HG03442 (cell line): ENCODE results near the gene ESPN.
"Not testable (repeated sequence)": the region's sequence is repeated elsewhere in the genome, so short reads cannot be mapped to it uniquely, and the experiment has no call there.

Experiments used
- ATAC-seq: cut with Tn5 transposase; IDR thresholded peaks from one replicate; pipeline ENCODE4 v1.9.1; 2021; ENCODE audit warnings: mild to moderate bottlenecking, moderate library complexity; ENCODE audit not compliant: unreplicated experiment

ESPN gene

DNA sequence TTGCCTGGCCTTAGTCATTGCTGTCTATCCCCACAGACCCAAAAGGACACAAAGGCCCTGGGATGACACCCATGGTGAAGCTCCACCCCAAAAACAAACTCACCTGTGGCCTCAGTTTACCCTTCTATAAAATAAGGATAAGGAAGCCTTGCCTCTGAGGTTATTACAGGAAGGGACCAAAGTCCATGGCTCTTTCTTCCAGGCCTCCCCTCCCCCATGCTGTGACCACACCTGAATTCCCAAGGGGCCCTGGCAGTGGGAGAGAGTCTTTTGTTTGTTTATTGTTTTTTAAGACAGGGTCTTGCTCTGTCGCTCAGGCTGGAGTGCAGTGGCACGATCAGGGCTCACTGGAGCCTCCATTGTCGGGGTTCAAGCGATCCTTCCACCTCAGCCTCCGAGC is 51.9 kb downstream of the ESPN start:
- no peak for ATAC-seq

DNA sequence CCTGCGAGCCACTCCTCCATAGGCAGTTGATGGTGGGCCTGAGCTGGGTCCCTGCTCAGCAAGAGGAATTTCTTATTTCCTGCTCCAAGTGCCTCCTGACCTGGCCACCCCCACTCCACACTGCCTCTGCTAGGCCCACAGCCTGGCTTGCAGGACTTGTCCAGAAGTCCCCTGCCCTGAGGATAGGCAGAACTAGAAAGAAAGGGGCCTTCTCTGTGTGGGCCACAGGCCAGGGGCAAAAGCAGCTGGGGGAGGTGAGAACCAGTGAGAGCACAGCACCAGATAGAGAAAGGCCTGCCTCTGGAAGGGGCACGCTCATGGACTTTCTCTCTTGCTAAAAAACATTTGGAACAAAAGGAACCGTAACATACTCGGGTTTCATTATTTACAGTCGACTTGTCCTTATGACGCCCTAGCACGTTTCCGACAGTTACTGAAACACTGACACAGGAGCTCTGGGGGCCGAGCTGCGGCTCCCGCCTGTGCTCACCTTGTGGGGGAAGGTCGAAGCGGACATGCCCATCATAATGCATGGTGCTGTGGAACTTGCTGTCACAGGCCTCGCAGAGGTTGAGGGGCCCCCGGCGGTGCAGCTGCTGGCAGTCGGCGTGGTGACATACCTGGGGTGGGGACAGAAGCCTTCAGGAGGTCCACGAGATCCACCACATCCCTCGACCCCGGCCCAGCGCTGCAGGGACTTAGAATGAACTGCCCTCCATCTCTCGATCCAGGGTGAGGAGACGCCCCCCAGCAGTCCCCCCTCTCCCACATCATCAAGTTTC is 52.7 kb downstream of the ESPN start:
- ATAC-seq, result no peak

DNA sequence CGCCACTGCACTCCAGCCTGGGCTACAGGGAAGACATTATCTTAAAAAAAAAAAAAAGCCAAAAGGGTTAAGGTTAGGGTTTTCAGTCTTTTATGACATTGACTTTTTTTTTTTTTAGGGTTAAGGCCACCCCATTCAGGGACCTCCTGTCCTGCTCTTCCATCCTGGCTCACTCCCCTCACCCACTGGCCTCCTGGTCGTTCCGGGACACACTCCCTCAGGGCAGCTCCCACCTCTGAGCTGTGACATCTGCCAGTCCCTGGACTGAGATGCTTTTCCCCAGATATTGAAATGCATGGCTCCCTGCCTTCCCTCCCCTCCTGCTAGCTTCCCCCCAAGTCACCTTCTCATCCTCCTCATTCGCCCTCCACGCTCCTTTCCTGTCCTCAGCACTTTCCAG is 57.2 kb downstream of the ESPN start:
- no peak for ATAC-seq

DNA sequence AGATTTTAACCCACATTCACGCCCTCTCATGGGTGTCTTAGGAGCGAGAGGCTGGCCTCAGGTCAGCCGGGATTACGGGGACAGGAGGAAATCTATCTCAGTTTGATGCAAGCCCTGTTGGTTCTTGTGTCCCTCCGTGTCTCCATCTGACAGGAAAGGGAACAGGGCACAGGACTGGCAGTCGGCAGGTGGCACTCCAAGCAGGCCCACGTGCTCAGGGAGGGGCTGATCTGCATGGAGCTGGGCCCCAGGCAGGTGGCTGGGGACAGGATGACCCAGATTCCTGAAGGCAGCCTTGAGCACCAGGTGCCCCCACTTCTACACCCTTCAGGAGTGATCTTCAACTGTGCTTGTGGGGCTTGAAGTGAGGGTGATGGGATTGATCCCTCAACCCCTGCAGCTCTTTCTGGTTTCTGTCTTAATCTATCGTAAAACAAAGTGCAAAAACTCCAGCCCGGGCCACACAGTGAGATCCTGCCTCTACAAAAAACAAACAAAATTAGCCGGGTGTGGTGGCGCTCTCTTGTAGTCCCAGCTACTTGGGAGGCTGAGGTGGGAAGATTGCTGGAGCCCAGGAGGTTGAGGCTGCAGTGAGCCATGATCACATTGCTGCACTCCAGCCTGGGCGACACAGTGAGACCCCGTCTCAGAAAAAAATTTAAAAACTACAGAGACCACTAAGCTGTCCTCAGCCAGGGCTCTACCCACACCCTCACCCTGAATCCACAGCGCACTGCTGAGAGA is 58.6 kb downstream of the ESPN start:
- ATAC-seq, result no peak

DNA sequence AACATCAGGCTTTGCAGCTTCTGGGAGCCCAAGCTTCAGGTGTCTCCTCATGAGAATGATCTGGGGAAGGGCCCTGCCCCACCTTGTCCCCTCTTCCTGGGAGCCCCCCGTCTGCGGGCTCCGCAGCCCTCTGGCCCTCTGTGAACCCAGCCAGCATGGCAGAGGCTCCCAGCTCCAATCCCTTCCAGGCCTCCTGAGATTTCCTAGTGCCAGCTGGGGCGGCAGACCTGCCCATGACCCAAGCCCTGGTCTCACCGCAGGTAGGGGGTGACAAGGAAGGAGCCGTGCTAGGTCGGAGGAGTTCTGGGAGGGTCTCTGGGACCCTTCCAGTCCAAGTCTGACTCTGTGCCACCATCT is 59.2 kb downstream of the ESPN start:
- no peak for ATAC-seq

DNA sequence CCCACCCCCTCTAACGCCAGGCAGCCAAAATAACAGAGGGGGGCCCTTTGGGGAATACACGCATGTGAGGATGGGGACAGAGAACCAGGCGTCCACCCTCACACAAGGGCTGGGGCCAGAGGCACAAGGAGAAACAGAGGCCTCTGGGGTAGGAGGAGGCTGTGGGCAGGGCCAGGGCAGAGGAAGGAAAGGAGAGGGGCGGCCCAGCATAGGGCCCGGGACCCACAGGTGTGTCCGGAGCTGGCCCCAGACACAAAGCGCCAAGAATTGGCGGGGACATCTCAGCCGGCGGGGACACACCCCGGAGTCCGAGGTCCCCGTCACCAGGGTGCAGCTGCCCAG is 60.2 kb downstream of the ESPN start:
- no peak for ATAC-seq

DNA sequence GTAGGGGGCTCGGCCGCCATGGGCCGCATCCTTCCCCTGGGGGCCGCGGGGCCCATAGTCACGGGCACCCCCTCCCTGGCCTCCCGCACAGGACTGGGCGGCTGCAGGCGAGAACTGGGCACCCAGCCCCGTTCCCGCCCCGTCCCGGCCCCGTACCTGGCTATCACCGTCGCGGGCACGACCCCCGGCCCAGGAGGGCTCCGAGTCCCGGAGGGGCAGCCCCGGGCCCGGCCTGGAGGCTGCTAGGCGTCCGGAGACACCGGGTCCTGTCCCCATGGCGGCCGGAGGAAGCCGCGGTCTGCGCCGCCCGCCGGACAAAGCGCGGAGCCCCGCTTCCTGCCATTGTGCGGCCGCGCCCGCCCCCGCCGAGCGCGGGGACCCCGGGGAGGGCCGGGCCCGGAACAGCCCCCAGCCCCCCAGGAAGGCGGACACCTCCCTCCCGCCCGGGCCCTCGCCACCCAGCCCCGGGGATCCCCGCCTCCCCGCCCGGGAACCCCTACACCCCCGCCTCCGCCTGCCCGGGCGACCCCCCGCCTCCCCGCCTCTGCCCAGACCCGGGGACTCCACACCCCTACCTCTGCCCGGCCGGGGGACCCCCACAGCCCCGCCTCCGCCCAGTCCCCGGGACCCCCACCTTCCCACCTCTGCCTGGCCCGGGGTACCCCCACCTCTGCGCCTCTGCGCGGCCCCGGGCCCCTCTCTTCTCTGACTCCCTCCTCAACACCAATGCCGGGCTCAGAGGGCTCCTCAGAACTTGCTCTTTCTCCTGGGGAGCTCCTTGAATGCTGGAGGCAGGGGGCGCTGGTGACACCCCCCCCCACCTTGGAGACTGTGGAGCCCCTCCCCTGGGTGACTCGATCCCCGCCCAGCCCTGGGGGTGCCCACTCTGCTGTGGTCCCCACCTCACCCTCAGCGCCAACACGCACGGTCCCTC is 60.9 kb downstream of the ESPN start:
- no peak for ATAC-seq

DNA sequence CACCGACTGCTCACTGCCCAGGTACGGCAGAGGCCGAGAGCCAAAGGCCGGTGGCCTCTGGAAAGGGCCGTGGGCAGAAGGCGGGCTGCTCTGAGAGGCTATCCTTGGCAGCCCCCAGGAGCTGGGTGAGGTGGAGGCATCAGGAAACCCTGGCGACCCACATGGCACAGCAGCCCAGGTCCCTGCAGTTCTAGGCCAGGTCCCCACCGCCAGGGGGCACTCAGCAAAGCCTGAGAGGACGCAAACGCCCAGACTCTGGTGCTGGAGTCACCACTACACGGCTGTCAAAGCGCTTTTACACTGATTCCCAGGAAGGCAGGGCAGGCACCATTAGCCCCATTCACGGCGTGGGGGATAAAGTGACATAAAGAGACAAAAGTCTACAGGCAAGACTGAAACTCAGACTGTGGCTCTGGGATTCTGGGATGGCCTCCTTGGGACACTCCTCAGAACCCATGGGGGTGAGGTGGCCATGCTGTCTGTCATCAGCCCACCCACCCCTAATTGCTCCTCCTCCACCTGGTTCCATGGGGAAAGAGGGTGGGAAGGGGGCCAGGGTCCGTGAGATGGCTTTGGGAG is 61.9 kb downstream of the ESPN start:
- ATAC-seq, result no peak

DNA sequence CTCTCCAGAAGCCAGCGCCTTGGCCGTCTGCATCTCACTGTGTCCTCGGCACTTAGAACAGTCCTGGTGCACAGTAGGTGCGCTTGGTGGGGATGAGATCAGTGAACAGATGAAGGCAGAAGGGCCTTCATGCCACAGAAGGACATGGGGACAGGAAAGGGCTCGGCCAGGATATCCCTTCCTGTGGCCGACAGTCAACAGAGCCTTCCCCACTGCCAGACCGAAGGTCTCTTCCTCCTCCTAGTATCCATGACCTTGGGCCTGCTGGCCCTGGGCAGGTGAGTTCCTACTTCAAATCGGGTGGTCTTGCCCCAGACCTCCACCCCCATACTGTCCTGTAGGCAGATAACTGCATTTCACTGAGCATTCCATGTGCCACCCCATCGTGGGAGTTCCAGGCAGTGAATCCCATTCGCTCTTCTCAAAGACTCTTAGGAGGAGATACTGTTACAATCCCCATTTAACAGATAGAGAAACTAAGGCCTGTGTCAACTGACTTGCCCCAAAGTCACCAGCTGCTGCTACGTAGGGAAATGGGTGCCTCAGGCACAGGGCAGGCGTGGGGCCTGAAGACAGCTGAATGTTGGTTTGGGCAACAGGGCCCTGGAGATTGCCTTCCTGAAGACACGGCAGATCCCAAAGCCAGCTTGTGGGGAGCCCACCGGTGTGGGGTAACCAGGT is 63.4 kb downstream of the ESPN start:
- ATAC-seq, result no peak

DNA sequence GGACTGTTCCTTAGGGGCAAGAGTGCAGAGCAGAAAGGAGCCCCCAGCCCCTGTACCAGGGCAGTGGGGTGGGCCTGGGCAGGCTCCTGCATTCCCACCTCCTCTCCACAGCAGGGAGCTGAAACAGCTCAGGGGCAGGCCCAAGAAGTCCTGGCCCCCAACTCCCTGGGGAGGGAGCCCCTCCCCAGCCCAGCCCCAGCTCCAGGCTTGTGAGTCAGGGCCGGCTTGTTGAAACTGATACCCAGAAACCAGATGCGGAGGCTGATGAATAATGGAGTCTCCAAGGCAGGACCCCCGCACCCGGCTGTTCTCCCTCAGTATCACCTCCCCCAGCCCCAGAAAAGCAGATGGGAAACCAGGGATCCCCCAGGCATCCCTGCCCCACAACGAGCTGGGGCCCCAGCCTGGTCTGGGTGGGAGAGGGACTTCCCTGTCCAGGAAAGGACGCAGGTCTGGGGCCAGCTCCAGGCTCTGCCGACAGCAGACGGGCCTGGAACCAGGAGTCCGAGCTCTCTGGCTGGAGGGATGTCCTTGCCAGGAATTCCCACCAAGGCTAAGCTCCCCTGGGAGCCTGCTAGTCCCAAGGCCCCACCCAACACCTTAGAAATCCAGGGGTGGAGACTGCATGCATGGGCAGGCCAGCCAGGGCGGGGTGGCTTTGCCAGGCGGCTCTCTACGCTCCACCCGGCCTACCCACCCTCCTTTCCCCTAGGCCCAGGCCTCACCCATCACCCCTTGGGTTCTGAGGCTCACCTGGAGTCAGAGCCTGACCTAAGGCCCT is 64.2 kb downstream of the ESPN start:
- ATAC-seq, result no peak

DNA sequence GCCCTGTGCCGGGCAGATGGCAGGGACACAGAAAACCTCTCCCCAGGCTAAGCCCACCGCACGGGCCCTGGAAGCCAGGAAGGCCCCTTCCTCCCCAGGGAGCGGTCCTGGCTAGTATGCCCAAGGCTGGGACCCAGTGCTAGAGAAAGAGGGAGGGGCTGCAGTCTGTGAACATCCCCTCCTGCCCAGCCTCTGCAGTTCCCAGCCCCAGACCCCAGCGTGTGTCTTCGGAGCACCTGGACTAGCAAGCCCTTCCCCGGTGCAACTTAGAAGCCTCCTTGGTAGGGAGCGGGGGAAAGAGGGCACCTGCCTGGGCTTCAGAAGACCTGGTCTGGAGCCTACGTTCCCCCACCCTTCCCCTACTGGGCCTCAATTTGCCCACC is 64.8 kb downstream of the ESPN start:
- no peak for ATAC-seq

DNA sequence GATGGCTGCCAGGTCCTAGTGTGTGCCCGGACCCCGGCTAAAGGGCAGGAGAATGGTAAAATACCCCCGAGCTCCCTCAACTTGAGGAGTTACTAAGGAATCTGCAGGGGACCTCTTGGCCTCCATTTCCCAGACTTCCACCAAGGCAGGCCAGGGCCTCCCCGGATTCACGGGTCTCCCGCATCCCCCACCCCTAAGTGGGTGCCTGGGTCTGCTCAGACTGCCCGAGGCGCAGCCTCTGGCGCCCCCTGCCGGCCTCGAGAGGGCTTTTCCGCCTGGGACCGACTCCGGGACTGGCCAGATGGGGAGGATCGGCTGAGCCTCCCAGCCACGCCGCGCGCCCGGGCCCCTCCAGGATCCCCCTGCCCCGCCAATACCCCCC is 65.2 kb downstream of the ESPN start:
- peak; percentile 57 for ATAC-seq

DNA sequence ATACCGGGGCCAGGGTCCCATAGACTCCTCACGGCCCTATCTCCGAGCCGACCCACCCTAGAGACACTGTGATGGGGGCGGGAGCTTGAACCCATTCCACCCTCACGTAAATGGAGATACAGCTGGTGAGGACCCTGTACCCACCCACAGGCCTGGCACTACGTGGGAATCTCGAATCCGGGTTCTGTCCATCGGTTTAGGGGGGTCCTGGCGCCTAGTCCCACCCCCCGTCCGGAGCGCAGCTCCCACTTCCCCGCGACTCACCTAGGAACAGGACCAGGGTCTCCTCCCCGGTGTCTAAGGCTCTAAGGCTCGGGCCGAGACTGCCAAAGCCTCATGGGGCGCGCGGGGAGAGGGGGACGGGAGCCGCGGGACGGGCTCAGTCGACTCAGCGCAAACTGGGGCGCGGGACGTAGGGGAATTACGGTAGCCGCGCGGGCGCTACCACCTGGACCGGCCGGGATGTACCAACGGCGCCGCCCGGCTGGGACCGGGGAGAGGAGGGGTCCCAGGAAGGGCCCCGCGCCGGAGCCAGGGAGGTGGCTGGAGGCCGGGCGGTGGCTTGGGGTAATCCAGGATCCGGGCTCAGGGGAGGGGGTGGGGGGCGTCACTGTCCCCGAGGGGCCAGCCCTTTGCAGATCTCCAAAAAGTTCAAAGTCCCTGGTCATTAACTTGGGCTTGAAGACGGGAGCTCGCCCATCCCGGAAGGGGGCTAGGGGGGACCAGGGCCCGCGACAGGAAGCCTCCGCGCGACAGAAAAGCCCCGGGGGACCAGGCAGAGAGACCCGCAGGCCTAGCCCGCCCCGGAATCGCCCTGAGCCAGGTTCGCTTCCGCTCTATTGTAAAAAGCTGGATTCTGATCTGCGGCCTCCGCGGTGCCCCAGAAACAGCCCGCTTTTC is 65.9 kb downstream of the ESPN start:
- ATAC-seq, result peak; percentile 44

DNA sequence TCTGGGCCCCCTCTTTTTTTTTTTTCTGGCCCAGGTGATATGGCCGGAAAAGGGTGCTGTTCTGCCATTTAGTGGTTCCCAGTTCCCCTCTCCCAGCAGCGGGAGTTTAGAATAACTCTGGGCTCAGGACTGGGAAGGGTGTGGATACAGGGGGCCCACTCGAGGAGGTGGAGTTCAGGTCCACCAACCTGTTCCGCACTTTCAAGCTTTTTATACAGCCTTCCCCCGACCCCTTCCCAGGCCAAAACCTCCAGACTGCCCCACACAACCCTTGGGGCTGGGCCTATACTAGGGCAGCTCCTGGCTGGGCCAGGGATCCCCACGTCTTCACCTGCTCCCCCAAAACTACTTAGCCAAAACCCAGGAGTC is 66.5 kb downstream of the ESPN start:
- no peak for ATAC-seq

DNA sequence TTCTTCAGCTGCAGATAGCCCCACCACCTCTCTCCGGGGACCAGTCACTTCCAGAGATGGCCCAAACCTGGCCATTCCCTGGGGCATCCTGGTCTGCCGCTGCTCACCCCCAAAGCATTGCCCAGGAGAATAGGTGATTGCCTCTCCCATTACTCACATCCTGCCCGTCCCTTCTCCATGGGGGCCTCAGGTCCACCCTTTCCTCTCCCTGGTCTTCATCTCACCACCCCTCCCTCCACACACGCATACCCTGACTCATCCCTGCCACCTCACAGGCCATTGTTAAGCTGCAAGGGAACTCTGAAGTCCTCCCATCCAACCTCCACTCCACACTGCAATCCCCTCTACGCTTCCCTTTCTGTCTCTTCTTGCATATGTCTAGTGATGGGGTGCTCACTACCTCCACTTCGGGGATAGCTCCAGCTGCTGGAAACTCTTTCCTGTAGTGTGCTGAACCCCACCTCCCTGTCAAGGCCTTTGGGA is 66.9 kb downstream of the ESPN start, which contains the start of gene PLEKHG5:
PLEKHG5 (minus strand) TSS at position 188 of the 483 bp plus-strand sequence. CDS start 14,096 bp downstream, outside the sequence.
- no peak for ATAC-seq

DNA sequence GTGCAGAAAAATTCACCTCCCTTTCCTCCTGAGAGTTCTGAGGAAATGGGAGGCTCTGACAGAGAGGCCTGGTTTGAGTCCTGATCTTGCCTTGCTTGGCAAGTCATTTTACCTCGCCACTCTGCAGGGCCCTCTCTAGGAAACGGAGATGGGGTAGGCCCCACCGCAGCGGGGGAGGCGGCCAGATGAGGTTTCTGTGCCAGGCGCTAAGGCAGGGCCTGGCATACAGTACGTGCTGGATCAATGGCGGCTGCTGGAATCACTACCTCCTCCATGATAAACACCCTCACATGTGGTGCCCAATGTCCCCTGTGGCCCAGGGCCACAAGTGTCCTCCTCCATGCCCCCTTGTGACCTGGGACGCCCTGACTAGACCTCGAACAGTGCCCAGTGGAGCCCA is 67.4 kb downstream of the ESPN start:
- ATAC-seq, result no peak

DNA sequence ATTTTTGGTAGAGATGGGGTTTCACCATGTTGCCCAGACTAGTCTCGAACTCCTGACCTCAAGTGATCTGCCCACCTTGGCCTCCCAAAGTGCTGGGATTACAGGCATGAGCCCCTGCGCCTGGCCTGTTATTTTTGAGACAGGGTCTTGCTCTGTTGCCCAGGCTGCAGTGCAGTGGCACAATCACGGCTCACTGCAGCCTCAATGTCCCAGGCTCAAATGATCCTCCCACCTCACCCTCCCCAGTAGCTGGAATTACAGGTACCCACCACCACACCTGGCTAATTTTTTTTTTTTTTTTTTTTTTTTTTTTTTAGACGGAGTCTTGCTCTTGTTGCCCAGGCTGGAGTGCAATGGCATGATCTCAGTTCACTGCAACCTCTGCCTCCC is 69.3 kb downstream of the ESPN start:
- ATAC-seq, result not testable (repeated sequence)

DNA sequence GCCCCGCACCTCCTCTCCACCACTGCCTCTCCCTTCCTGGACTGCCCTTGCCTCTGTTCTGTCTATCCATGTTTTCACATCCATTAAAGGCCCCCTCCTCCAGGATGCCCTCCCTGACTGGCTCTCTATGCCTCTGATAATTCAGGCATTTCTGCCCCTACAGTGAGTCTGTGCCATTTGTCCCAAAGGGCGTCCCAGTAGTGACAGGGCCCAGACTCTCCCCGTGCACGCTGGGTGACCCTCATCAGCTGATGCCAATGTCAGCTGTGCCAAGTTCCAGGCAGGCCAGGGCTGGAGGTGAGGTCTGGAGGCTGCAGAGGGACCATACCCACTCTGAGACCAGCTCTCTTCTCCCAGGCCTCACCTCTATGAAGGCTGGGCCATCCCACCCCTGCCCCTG is 70.1 kb downstream of the ESPN start:
- no peak for ATAC-seq

DNA sequence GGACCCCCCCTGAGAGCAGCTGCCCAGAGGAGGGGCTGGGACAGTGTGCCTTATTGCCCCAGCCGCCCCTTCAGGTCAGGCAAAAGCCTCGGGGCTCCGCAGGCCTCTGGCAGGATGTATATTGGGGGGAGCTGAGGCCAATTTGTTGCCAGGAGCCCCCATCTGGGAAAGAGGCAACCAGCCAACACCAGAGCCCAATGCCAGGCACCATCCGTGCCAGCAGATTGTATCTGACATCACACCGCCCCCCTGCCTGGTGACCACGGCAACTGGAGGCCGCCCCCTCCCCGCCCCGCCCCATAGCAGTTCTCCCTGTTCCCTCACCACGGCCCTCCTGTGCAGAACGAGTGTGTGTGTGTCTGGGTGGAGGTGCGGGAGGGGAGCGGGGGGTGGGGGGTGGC is 70.5 kb downstream of the ESPN start:
- ATAC-seq, result no peak
